Measurements from ENCODE around the gene EQTN.

DNA sequence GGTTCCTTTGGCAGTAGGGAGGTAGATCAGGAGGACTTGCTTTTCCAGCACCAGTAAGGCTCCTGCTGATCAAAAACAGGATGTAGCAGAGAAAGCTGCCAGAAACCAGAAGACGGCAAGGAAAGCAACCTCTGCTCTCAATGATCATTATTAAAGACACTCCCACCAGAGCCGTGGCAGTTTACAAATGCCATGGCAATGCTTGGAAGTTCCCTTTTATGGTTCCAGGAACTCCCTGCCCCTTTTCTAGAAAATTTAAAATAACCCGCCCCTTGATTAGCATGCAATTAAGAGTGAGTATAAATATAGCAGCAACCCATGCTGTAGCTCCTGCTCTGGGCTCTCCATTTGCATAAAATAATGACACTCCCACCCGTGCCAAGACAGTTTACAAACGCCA, 16.1 kb downstream of the EQTN start:
- TF ChIP-seq EZH2 (IDR thresholded peaks at IDR 0.05; ENCODE audit: borderline replicate concordance, low read length) = no peak
- no peak for TF ChIP-seq CTCF (conservative IDR thresholded peaks at IDR 0.05 in 1 of 2, IDR thresholded peaks at IDR 0.05 in 1 of 2; ENCODE audit: extremely low read depth in 1 of 2, insufficient read depth in 1 of 2, low read depth in 1 of 2, low read length in 2 of 2)
